Amniotic epithelial cell (primary cell): ENCODE data around the gene PTCD2.

Source experiments
- DNase-seq: peaks from one replicate; pipeline ENCODE4 v3.0.0-alpha.2; 2010; ENCODE audit warnings: low read depth

PTCD2 gene

DNA sequence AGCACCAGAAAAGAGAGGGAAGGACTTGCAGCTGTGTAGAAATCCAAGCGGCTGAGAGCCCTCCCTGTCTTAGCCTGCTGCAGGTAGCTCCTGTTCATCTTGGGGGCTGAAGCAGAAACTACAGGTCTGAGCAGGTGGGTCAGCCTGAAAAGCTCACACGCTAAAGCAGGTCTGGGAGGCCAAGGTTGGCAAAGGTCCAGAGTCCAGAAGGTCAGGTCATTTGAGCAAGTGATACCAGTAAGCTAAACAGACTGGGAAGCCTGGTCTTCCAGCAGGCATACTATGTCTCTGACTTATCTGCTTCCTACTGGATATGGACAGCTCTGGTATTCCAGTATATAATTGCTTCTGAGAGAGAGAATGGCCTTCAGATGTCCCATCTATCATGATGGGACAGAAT, 26.2 kb downstream of the PTCD2 start:
- DNase-seq = no peak

DNA sequence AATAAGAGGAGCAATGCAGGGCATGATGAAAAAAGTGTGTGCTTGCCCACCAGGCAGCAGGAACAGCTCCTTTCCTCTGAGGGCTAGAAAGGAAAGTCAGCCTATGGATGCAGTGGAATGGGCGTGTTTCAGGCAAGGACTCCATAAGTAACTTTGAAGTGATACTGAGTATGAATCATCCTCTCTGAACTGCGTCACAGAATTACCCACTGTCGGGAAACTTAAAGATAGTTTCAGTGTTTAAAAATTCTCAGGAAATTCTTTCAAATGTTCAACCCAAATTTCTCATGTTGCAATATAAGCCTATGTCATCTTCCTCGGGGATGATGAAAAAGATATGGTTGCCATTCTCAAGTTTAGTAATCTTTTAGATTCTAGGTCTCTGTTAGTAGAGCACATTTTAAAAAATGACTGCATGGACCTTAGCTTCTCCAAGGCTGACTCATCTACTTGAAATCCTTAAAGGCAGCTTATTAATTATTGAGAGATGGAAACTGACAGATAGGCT, 27.7 kb downstream of the PTCD2 start:
- DNase-seq = peak; percentile 96

DNA sequence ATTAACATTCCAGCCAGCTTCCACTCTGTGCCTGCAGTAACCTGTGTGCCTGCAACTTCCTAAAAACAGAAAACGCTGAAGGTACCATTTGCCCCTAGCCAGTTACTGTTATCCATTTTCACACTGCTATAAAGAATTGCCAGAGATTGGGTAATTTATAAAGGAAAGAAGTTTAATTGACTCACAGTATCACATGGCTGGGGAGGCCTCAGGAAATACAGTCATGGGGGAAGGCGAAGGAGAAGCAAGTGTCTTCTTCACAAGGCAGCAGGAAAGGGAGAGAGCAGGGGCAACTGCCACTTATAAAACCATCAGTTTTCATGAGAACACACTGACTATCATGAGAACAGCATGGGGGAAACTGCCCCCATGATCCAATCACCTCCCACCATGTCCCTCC, 31.2 kb downstream of the PTCD2 start:
- DNase-seq = peak; percentile 10

DNA sequence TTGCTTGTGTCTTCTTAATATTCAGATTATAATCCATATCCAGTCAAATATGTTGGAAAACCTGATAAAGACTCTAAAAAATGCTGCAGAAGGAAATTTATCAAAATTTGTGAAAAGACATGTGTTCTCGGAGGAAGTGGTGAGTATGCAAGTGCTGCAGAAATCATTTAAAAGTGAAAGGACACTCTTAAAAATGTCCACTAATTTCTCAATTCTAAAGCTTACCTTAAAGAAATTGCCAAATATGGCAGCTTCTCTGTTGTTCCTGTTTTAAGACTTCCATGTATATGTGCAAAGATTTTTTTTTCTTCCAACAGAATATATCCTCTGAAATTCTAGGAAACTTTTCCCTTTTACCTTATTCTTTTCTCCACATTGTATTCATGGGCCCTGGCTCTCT, 32.4 kb downstream of the PTCD2 start:
- DNase-seq = no peak

DNA sequence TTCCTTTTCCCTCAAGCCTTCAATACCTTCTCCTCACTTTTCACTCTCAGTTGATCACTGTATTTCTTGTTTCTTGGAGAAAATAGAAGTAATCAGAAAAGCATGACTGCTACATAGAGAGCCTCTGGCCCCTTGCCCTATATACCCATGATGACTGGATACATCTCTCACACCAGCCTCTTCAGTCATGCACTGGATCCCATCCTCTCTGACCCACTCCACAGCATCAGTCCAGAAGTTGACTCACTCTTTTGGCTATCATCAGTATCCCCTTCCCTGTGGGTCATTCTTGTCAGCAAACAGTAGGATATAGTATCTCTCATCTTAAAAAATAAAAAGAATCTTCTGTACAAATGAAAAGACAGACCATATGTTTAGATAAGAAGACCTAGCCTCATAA, 32.9 kb downstream of the PTCD2 start:
- DNase-seq = peak; percentile 12

DNA sequence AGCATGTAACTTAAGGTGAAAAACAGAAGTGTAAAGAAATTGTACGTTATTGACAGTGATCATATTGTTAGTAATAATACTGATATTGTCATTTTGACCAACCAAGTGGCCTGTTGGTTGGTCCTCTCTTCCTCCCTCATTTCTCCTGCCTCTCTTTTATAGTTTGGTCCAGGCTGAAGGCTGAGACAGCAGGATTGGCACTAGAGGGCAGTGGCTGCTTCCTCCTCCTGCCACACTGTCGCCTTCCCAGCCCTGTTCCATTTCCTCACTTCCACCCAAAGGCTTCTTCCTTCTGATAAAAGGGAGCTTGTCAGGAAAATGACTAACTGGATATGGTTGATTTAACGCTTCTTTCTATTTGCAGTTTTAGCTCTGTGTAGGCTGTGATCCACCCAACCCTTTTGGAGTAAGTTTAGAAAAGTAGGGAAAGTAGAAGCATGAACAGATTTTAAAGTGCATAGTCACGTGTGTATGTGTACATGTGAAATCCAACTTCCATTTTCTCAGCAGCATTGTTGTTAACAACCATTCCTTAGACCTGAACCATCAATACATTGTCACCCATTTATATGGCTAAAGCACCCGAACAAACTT, 35.6 kb downstream of the PTCD2 start:
- DNase-seq = peak; percentile 37

DNA sequence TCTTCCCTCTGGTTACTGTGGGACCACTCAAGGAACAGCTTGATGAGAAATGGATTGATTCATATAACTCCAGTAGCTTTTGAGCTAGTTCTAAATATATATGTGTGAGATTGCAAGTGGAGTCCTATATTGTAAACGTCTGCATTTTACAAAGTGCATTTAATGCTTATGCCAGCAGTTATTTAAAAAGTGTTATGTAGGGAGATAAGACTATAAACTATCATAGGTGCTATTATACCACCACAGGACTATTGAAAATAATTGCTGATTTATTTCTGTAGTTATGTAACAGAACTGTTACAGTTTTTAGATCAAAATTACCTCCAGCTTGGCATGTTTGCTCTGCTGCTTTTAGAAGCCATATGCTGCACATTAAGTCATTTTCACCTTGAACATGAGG, 36.2 kb downstream of the PTCD2 start:
- DNase-seq = no peak

DNA sequence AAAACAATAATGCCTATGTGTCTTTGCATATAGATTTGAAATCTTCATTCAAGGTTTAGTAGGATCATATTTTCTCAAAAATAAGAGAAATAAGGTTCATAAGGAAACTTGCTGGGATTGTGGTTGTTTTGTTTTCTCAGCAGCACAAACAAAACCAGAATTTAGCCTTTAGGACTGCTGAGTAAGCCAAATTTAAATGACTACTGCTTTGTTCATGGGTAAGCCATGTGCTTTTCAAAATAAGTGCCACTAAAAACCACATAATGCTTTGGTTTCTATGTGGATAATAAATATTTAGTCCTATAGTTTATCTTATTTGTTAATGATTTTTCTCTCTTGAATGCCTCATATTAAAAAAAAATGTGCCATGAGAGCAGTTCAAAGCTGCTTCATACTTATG, 38.8 kb downstream of the PTCD2 start:
- DNase-seq = no peak

DNA sequence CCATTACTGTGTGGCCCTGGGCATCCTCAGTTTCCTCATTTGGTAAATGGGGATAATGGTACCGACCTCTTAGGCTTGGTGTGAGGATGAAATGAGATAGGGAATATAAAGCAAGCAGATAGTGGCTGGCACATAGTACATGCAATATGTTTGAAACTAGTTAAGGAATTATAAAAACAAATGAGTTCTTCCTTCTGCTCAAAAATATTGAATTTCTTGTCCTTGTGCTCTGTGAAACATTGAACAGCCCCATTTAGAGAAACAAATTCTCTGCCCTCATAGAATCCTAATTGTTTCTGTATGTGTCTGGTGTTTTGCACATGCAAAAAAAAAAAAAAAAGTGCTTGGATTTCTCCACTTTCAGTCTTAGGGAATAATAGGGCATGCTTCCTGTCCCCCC, 39.7 kb downstream of the PTCD2 start:
- DNase-seq = no peak

DNA sequence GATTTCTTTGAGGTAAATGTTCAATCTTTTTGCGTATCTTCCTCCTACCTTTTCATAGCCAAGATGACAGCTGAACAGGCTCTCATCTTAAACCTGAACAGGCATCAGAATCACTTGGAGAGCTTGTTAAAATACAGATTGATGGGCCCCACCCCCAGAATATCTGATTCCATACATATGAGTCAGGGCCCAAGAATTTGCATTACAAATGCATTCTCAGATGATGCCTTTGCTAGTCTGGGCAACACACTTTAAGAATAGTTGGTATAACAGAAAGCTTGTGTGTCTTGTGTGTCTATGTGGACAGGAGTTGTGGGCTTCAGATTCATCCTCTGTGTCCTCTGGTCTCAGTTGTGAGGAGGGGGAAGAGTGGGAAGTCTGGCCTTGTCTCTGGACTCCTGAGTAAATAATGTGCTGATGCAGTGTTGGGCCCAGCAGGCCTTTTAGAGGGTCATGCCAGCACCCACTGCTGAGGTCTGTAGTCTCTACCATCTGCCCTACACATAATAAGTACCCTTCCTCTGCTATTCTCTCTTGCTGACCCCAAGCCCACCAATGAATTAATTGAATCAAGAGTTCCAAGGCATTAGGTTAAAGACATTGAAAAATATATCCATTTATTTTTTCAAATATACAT, 43.1 kb downstream of the PTCD2 start:
- peak; percentile 76 for DNase-seq

DNA sequence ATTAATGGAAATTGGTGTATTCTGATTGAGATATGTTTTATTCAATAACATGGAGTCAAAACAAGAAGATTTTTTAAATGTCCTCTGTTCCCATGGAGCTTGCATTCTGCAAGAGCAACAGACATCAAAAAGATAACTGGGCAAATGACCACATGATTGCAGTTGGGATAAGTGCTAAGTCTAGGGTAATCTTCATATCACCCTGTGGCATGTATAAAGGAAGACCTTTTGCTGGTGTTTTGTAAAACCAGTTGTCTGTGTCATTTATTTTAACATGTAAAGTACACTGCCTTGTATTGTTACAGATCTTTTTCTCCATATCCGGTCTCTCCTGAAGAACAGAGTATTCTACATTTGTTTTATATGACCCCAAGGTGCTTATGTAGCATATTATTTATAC, 44.0 kb downstream of the PTCD2 start:
- DNase-seq = peak; percentile 43

DNA sequence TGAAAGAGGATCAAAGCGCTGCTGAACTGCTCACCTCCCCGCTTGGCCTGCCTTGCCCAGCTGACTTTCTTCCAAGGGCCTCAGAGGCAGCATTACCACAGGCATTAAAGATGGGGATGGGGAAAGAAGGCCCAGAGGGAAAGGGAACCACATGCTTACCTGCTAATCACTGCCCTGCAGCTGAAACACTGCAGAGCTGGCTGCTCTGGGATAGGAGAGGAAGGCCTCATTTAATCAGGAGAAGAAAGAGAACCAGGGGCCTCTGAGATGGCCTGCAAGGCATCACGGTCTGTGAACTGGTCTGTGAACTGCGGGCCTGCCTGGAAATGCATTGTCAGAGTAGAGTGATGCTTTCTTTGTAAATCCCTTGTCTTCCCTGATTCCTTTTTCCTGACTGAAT, 44.8 kb downstream of the PTCD2 start:
- no peak for DNase-seq

DNA sequence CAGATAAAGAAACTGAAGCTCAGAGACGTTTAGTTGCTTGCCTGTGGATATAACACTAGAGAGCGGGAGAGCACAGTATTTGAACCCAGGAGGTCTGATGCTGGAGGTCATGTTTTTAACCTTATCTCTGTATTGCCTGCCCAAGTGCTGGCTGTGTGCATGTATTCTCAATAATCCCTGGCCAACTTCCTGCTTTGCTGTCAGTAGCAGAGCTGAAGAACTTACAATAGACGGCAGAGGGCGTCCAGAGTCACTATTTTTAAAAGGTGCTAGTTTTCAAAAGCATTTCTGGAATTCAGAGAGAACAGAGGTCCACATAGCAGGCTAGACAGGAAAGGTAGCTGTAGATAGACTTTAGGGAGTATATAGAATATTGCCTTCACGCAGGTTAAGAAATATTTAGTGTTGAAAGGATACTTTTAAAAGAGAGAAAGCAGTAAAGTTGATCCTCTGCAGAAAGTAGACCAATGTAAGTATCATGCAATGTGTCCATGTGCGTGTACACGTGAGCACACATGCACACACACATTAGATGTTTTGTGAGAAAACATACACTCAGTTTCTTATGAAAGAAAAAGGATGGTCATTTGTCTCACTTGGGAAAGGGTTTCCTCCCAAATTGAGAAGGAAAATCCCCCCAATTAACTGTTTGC, 46.3 kb downstream of the PTCD2 start:
- peak; percentile 74 for DNase-seq

DNA sequence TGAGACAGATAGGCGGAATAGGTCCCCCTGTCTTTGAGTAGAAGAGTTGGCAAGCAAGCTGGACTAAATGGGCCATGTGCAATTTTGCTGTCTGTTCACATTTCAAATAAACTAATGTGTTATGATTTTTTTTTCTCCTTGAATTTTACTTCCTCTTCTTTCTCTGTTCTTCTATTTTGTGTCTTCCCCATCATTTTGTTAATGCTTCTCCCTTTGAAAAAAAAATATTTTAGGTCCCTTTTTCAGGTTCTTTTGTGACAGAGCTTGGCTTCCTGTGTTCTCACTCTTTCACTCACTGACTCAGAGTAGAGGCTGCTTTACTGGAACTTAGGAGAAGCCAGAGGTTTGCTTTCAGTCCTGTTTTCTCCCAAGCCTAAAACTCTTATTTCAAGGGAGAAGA, 48.1 kb downstream of the PTCD2 start:
- DNase-seq = no peak

DNA sequence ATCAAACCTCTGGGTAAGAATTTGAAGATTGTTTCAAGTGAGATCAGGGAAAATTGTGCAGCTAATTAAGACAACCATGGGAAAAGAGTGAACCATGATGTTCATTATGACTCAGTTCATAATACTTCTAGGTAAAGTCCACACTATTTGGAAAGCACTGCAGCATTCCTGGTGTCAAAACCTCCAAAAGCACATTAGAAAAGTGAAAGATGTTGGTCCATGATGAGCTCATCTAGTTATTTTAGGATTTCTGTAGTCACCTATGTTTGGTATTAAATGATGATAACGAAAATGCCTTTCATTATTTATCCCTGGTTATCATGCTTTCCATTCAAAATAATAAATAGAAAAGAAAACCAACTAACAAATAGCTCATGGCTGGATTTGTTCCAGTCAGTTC, 49.1 kb downstream of the PTCD2 start:
- DNase-seq = peak; percentile 25

DNA sequence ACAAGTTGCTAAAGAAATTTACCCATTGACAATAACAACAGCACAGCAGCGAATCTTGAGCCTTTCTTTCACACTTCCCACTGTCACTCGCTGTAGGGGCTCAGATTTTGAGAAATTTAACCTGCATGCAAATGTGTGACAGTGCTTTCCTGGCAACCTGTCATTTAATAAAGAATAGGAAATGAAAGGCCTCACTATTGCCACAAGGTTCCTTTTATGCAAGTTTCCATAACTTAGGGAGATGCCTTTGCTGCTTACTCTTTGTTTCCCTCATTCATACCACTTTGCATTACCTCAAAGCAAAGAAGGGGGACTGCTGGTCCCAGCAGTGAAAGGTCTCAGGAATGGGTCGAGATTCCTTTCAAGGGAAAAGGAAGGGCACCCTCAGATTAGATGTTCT, 49.5 kb downstream of the PTCD2 start:
- DNase-seq = no peak

DNA sequence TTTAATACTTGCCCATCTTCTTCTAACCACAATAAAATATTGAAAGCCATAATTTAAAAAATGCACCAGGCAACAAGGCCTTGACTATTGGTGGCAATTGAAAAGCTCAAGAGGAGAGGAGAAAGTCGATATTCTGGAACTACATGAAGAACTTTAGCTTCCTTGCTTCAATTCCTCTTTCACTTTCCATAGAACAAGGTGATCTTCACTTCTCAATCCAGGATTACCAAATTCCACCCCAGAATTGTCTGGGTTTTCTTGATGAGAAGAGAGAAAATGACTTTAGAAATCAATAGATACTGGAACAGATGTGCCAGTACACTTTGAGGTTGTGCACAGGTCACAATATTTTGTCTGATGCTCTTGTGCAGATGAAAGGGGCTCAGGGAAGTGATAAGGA, 52.2 kb downstream of the PTCD2 start:
- no peak for DNase-seq

DNA sequence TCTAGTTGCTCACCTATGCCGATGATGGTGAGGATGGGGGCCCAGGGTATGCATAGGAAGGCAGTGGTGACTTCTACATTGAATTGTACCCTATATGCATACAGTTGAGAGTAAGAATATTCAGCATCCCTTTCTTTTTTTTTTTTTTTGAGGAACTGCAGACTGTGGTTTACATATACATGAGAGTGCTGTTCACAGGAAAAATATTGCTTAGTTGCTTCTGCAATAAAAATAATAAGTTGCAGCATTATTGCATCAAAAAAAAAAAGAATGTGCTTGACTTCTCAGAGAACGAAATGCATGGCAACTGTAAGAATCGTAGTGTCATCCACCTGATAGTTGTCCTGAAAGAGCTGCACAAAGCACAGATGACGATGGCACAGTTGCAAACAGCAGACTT, 52.8 kb downstream of the PTCD2 start:
- no peak for DNase-seq

DNA sequence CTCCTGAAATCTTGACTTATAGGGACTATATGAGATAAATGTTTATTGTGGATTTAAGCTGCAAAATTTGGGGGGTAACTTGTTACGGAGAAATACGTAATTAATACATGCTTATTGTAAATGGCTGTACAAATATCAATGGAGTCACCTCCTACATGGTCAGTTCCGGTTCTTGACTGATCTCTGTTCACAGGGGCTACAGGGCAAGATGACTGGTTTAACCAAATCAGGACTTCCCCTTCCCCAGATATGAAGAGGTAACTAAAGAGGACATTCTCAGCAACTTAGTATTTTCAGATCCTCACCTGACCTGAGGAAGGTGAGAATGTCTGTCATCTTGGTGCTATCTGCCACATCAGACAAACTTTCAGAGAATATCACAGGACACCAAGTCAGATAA, 54.7 kb downstream of the PTCD2 start:
- no peak for DNase-seq

DNA sequence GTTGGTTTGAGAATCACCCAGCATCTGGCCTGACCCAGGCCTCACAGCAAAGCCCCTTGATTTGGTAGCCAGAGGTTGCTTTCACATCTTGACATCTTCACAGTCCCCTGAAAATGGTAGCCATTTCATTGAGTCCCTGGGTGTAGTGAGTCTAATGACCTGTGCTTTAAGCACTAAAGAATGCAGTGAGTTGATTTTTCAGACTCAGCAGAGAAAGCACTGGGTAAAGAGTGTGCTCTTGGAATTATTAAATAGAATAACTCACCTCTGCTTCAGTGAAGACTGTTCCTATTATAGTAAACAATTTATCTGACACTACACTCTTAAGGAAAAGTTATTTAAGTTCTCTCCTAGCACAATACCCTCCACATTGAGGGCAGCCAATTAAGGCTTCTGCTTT, 56.2 kb downstream of the PTCD2 start:
- DNase-seq = no peak

DNA sequence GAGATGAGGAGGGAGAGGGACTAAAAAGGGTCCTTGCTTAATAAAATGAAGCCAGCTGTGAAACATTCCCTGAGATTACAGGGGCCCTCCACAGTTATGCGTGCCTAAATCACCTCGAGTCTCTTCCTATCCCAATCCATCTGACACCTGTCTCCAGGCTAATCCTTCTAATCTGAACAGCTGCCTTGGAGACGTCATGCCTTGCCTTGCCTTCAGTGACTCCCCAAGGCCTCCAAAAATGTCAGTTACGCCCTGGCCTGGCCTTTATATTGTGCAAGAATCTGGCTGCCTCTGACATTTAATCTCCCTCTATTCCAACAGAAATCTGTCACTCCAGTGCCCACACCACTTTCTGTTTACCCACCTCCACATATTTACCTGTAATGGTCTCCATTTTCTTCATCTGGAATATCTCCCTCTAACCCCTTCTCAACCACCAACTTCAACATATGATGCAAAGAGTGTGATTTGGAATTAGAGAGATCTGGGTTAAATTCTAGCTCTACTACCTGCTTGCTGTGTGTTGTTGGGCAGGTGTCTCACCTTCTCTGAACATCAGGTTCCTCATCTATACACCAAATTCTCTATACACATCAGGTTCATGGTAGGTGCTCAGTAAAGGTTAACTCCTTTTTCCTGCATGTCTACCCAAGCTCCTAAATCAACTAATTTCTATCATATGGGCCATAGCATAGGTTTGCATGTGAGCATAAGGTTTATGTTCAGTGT, 57.9 kb downstream of the PTCD2 start:
- DNase-seq = peak; percentile 82

DNA sequence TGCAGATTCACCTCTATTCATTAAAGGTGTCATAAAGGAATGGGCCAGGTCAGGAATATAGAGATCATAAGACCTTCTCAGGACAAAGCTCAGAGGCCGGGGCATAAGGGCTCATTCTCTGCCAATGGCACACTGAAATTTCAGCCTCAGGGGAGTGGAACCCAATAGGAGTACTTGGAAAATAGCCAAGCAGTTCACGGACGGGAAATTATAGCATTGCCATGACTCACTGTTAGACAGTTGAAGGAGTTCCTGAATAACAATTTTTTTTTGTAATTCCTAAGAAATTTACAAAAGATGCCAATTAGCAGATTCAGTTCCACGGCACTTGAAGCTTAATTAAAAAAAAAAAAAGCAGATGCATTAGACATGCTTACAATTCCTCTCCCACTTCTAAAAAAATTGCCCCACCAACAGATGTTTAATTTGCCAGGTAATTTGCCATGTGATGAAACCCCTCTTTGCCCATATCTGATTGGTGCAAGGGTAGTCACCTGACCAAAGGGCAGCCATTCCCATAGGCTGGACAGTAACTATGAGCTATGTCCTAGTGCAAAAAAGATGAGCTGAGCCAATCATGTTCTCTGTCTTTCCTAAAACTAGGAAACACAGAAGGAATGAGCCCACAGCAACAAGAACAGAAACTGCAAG, 58.6 kb downstream of the PTCD2 start:
- DNase-seq = peak; percentile 80
